Forelimb muscle (tissue), 1 donor: ENCODE data around the gene POC1A. TPM values are rescaled to one million over a fixed set of nuclear protein-coding genes. Genes with fewer than 3 reads are reported as not detected.
A peak's percentile ranks its signal among the peaks of the same experiment; 100 is the strongest.

Source experiments
- DNase-seq: peaks from one replicate; pipeline ENCODE4 v3.0.0-alpha.2; 2013; ENCODE audit warnings: low read depth
- polyA plus RNA-seq: library from polyadenylated mRNA; unstranded; fragments of 120-200 nt; gene quantifications from one replicate; pipeline ENCODE4 v1.2.1, GENCODE V29; 2013; ENCODE audit not compliant: insufficient read length

The POC1A gene
- 3.7 TPM for polyA plus RNA-seq

GRCh38 chr3:52154135-52155094 is at the start of gene POC1A:
POC1A (minus strand) TSS chr3:52154423; CDS start chr3:52154372, 51 bp downstream.
- peak; percentile 77 for DNase-seq

DNA sequence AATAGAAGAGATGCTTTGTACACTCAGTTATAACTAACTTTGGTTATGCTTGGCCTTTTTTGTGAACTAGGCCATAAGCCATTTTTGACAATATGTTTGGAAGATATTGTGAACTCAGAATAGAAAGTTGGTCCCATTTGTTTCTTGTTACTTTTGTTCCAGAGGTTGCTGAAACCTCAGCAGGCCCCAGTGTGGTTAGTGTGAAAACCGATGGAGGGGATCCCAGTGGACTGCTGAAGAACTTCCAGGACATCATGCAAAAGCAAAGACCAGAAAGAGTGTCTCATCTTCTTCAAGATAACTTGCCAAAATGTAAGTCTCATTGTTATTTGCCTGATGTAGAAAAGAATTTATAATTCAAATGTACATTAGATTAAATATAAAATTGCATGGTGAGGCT is 49.5 kb upstream of the POC1A start:
- no peak for DNase-seq

- no peak for DNase-seq
Measured at GRCh38 chr3:52202384-52203077, 48.3 kb upstream of the POC1A start.

DNA sequence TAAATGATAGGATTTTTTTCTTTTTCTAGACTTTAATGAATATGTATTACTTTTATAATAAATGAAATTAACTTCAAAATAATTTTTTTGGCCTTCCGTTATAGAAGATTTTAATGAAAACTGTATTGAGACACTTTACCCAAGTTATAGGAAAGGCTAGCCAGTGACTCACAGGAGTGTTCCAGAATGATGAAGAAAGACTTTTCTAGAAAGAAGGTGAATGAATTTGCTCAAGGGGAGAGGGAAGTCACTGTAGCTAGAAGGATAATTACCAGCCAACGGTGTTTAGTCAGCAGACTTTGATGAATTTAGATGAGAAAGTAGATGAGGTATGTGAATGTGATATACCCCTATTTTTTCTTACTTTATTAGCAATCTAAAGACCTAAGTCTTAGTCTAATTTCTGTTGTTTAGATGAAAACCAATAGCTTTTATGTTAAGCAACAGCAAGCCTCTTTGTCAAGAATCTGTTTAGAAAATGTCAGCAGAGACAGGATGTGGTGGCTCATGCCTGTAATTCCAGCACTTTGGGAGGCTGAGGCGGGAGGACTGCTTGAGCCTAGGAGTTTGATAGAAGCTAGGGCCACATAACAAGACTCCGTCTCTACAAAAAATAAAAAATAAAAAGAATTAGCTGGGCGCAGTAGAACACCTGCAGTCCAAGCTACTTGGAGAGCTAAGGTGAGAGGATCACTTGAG is 46.9 kb upstream of the POC1A start:
- DNase-seq = no peak

GRCh38 chr3:52198643-52199608 is 44.7 kb upstream of the POC1A start:
- no peak for DNase-seq

GRCh38 chr3:52197842-52198625 is 43.8 kb upstream of the POC1A start, which contains the start of gene ALAS1:
ALAS1 (plus strand) TSS chr3:52198160; CDS start chr3:52199242, 1,082 bp downstream.
- DNase-seq = peak; percentile 76

DNA sequence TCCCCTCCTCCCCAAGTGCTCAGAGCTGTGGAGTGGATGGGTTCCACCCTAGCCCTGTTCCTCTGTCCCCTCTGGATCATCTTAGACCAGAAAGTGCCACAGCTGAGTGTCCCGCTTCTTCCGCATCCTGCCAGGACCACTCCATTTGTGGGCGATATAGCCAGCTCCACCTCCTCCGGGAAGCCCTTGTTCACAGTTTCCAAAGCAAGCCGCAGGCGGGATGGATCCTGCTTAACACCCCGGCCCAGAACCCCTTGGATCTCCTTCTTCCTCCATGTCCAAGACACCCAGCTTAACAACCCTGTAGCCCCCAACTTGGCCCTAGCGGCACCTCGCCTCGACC is 43.2 kb upstream of the POC1A start:
- DNase-seq = no peak

DNA sequence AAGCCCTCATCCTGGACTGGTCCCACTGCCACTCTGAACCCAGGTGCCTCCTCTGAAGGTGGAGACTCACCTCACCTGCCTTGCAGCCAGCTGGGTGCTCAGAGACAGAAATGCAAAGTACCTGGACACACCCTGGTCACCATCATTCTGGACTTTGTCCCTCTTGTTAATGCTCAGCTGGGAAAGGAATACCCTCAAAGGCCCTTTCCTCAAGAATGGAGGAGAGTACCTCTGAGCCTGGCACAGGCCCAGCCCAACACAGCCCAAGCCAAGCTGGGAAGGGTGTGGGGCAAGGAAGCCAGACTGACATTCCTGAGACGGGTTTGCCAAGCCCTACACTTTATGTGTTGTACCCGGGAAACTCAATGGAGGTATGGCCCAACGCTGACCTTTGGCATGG is 42.8 kb upstream of the POC1A start:
- DNase-seq = no peak

GRCh38 chr3:52195823-52196331 is 41.7 kb upstream of the POC1A start:
- no peak for DNase-seq

- no peak for DNase-seq
Measured at GRCh38 chr3:52195291-52195597, 41.0 kb upstream of the POC1A start.

DNA sequence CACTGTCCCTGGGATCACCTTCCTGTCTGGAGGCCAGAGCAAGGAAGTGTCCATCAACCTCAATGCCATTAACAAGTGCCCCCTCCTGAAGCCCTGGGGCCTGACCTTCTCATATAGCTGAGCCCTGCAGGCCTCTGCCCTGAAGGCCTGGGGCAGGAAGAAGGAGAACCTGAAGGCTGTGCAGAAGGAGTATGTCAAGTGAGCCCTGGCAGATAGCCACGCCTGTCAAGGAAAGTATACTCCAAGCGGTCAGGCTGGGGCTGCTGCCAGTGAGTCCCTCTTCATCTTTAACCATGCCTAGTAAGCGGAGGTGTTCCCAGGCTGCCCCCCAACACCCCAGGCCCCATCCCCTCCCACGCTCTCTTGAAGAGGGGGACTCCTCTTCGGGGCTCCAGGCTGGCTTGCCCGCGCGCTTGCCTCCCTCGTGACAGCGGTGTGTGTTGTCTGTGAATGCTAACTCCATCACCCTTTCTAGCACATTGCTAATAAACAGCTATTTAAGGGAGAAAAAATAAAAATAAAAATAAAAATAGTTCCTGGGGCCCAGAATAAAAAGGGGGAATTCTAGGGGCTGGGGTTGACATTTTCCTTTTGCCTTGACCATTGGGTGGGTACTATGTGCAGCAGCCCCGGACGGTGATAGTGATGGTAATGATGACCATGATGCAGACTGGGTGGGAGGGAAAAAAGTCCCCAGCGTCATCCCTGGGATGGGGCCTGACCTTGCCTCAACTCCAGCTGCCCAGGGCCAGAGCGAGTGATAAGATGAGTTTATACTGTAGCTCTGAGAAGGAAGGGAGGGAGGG is 40.5 kb upstream of the POC1A start:
- no peak for DNase-seq

GRCh38 chr3:52193065-52193464 is 38.8 kb upstream of the POC1A start:
- no peak for DNase-seq

DNA sequence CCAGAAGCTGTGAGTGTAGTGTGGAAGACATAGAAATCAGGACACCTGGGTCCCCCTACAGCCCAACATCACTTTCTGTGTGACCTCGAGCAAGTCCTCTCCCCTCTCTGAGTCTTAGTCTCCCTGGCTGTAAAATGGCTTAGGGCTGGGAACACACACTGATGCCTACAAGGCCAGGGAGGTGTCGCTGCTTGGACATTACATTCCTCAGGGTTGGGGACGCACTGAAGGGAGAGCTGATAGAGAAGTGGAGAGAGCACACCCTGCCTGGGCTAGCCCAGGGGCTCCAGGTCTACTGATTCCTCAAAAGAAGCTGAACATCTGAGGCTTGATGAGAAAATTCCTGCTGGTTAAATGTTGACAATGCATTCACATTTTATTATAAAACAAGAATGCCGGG is 37.4 kb upstream of the POC1A start:
- DNase-seq = no peak

GRCh38 chr3:52190294-52191074 is 36.3 kb upstream of the POC1A start:
- DNase-seq = no peak

GRCh38 chr3:52188556-52188955 is 34.3 kb upstream of the POC1A start:
- DNase-seq = no peak

DNA sequence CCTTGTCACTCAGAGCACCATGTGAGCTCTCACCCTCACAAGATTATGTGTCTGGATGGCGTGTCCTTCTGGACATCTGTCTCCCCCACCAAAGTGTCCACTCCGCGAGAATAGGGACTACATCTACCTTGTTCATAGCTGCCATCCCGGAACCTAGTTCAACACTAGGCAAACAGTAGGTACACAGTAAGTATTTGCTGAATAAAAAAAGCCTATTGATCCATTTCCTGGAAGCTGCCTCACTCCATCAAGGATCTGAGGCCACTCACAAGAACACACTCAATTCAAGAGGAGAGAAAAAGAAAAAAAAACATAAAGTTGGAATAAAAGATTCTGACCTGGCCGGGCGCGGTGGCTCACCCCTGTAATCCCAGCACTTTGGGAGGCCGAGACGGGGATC is 32.5 kb upstream of the POC1A start:
- DNase-seq = no peak

DNA sequence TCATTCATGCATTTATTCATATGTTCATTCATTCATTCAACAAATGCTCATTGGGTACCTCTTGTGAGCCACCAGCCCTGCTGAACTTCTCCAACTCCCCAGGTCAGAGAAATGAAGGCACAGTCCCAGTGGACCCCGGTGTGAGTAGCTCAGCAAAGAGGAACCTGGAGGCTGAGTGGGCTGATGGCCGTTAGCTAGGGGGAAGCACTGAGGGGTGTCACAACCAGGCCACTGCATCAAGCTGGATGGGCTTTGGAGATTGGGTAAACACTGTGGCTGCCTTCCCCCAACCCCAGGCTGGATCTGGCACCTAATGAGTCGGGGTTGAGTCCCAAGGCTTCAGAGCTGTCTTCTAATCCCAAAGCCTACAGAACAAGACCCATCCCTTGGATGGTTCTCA is 31.6 kb upstream of the POC1A start:
- no peak for DNase-seq

DNA sequence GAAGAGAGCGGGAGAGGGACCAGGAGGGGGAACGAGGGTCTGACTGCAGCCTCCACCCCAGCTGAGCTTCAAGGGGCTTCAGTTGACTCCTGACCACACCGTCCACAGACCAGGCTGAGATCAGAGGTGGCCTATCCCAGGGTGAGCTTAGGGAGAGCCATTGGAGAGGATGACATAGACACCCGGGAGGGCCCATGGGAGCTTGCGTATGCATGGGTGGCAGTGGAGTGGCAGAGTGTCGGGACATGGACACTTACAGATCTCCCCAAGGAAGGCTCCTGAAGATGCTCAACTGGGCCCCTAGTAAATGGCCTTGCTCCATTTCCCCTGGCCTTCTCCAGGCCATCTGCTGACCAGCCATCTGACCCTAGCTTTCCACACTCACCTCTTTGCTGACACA is 31.1 kb upstream of the POC1A start:
- no peak for DNase-seq

DNA sequence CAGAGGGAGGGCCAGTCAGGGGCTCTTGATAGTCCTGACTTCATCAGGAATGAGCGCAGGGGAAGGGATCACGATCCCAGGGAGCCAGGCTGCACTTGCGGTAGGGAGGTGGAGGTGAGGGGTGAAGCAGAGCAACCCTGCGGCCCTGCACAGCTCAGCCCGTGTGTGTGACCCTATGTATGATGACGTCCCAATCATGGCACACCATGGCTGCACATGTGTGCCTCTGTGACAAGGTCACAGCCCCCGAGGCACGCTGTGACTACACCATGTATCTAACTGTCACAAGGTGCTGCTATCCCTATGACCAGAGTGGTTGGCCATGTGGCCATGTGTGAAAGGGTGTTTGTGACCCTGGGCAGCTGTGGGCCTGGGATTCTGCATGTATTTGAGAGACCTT is 30.5 kb upstream of the POC1A start:
- DNase-seq = no peak
